Measurements from ENCODE around the gene VIT.

VIT gene

GRCh38 chr2:36710858-36711515, 14.5 kb downstream of the VIT start:
- DNase-seq (ENCODE audit: low read depth in 2 of 2) = no peak

GRCh38 chr2:36711741-36712314, 15.3 kb downstream of the VIT start:
- DNase-seq (ENCODE audit: low read depth in 2 of 2) = no peak

- DNase-seq (ENCODE audit: low read depth in 2 of 2) = no peak
These were observed 16.8 kb downstream of the VIT start for GRCh38 chr2:36713310-36713709.

GRCh38 chr2:36716111-36716510, 19.6 kb downstream of the VIT start:
- no peak for DNase-seq (ENCODE audit: low read depth in 2 of 2)

- no peak for DNase-seq (ENCODE audit: low read depth in 2 of 2)
These were observed 21.2 kb downstream of the VIT start for GRCh38 chr2:36717603-36718266.

GRCh38 chr2:36727550-36727949, 31.0 kb downstream of the VIT start:
- DNase-seq (ENCODE audit: low read depth in 2 of 2) = no peak

- no peak for DNase-seq (ENCODE audit: low read depth in 2 of 2)
These were observed 32.6 kb downstream of the VIT start for GRCh38 chr2:36729067-36729466.

- no peak for DNase-seq (ENCODE audit: low read depth in 2 of 2)
These were observed 35.6 kb downstream of the VIT start for GRCh38 chr2:36731941-36732672.

GRCh38 chr2:36732673-36733036, 36.1 kb downstream of the VIT start:
- no peak for DNase-seq (ENCODE audit: low read depth in 2 of 2)

GRCh38 chr2:36733215-36733614, 36.7 kb downstream of the VIT start:
- no peak for DNase-seq (ENCODE audit: low read depth in 2 of 2)

GRCh38 chr2:36734304-36734703, 37.8 kb downstream of the VIT start:
- no peak for DNase-seq (ENCODE audit: low read depth in 2 of 2)

GRCh38 chr2:36737131-36737750, 40.7 kb downstream of the VIT start:
- DNase-seq (ENCODE audit: low read depth in 2 of 2) = no peak

GRCh38 chr2:36740061-36740460, 43.6 kb downstream of the VIT start:
- no peak for DNase-seq (ENCODE audit: low read depth in 2 of 2)

- no peak for DNase-seq (ENCODE audit: low read depth in 2 of 2)
These were observed 44.8 kb downstream of the VIT start for GRCh38 chr2:36741188-36741837.

- DNase-seq (ENCODE audit: low read depth in 2 of 2) = no peak
These were observed 47.4 kb downstream of the VIT start for GRCh38 chr2:36743954-36744353.

GRCh38 chr2:36748166-36748565, 51.7 kb downstream of the VIT start:
- DNase-seq (ENCODE audit: low read depth in 2 of 2) = no peak

GRCh38 chr2:36750101-36750500, 53.6 kb downstream of the VIT start:
- no peak for DNase-seq (ENCODE audit: low read depth in 2 of 2)

GRCh38 chr2:36753706-36754221, 57.3 kb downstream of the VIT start:
- DNase-seq (ENCODE audit: low read depth in 2 of 2) = no peak

- no peak for DNase-seq (ENCODE audit: low read depth in 2 of 2)
These were observed 58.1 kb downstream of the VIT start for GRCh38 chr2:36754578-36754977.

GRCh38 chr2:36756438-36756837, 59.9 kb downstream of the VIT start:
- no peak for DNase-seq (ENCODE audit: low read depth in 2 of 2)

GRCh38 chr2:36762764-36763490, 66.4 kb downstream of the VIT start:
- DNase-seq (ENCODE audit: low read depth in 2 of 2) = no peak
